HCT116 (cell line): ENCODE data around the gene PLEKHA6. TPM values are rescaled to one million over a fixed set of nuclear protein-coding genes. Genes with fewer than 3 reads are reported as not detected.

Source experiments
- ATAC-seq: fragments of 200-7000 bp; cut with Tn5 transposase; 2 replicates; pipeline ENCODE4 v1.9.1; 2020; ENCODE audit warnings: mild to moderate bottlenecking, moderate library complexity
- BruUV-seq: library from RNA; stranded (reverse); fragments of 400-500 nt; replicated peaks from 2 replicates; lab custom pipeline; 2021; lab: Mats Ljungman, UMichigan
- CTCF ChIA-PET: fragments of 300-600 bp; sonication (Branson Sonifier 250); formaldehyde crosslinking; loops from one replicate; lab custom pipeline; 2021; ENCODE audit warnings: antibody characterized with exemption; lab: Charles Lee
- POLR2A ChIA-PET: fragments of 300-600, 350-600 bp; sonication (Branson Sonifier 250); formaldehyde crosslinking; loops from one replicate; lab custom pipeline; 2021; ENCODE audit warnings: antibody characterized with exemption; lab: Charles Lee
- RAD21 ChIA-PET, 2 experiments: fragments of 300-600 bp; sonication (Branson Sonifier 250); formaldehyde crosslinking; loops; one replicate each; lab custom pipeline; 2023; ENCODE audit warnings: low total read pairs in 2 of 2; ENCODE audit not compliant: uncharacterized antibody in 2 of 2, unreplicated experiment in 2 of 2, low non-redundant PET in 1 of 2; lab: Charles Lee
- DNase-seq: peaks from one replicate; pipeline ENCODE4 v3.0.0-alpha.2; 2010; ENCODE audit warnings: low read depth, low spot score
- H2AFZ ChIP-seq: fragments of 200-600 bp; shearing (Covaris generic), sonication (generic); 2 replicates; pipeline ENCODE4 v1.6.1; 2017; ENCODE audit warnings: low read depth, mixed run types, mixed read lengths, antibody characterized with exemption, low read length; ENCODE audit not compliant: poor library complexity, severe bottlenecking
- H3K27ac ChIP-seq: 2 replicates; pipeline ENCODE4 v1.5.1; 2012; ENCODE audit warnings: low read depth, low read length
- H3K27me3 ChIP-seq: fragments of 200-600 bp; sonication (generic); 2 replicates; pipeline ENCODE4 v1.6.1; 2016; ENCODE audit warnings: mixed run types, low read length, mixed read lengths; ENCODE audit not compliant: insufficient read depth
- H3K36me3 ChIP-seq, 2 experiments: fragments of 200-500 bp in 1 of 2; fragments of 200-600 bp in 1 of 2; sonication (Bioruptor generic) in 1 of 2; sonication (generic) in 1 of 2; 2 replicates each; pipeline versions ENCODE4 v1.5.1 to v1.6.1; 2014 to 2016; ENCODE audit warnings: low read length in 2 of 2, inconsistent platforms in 1 of 2, mixed read lengths in 1 of 2, mixed run types in 1 of 2; ENCODE audit not compliant: insufficient read depth in 2 of 2, control insufficient read depth in 1 of 2
- H3K4me1 ChIP-seq, 2 experiments: fragments of 200-600 bp in 1 of 2; sonication (generic) in 1 of 2; 2 replicates each; pipeline versions ENCODE4 v1.5.1 to v1.6.1; 2012 to 2017; ENCODE audit warnings: low read length in 2 of 2, inconsistent platforms in 1 of 2, mild to moderate bottlenecking in 1 of 2, mixed read lengths in 1 of 2, mixed run types in 1 of 2, moderate library complexity in 1 of 2; ENCODE audit not compliant: insufficient read depth in 2 of 2, control insufficient read depth in 1 of 2
- H3K4me2 ChIP-seq: fragments of 200-600 bp; sonication (generic); 2 replicates; pipeline ENCODE4 v1.6.1; 2017; ENCODE audit warnings: mixed run types, low read length, mixed read lengths
- H3K4me3 ChIP-seq, 2 experiments: fragments of 200-600 bp in 1 of 2; sonication (generic) in 1 of 2; replicated peaks in 1 of 2; 2 replicates each; pipeline ENCODE4 v1.5.1; 2011 to 2016; ENCODE audit warnings: low read length in 2 of 2, control low read depth in 1 of 2, low read depth in 1 of 2, mild to moderate bottlenecking in 1 of 2, mixed read lengths in 1 of 2, mixed run types in 1 of 2
- H3K79me2 ChIP-seq: fragments of 200-600 bp; sonication (generic); 2 replicates; pipeline ENCODE4 v1.6.1; 2017; ENCODE audit warnings: mild to moderate bottlenecking, mixed run types, low read length, moderate library complexity, mixed read lengths; ENCODE audit not compliant: insufficient read depth
- H3K9ac ChIP-seq: fragments of 200-600 bp; sonication (generic); 2 replicates; pipeline ENCODE4 v1.6.1; 2016; ENCODE audit warnings: low read length, mixed read lengths
- H3K9me2 ChIP-seq: fragments of 200-600 bp; sonication (generic), shearing (Covaris generic); 2 replicates; pipeline ENCODE4 v1.6.1; 2017; ENCODE audit warnings: mixed run types, mild to moderate bottlenecking, moderate library complexity; ENCODE audit not compliant: insufficient read depth
- H3K9me3 ChIP-seq, 2 experiments: fragments of 200-500 bp in 1 of 2; fragments of 200-600 bp in 1 of 2; sonication (Bioruptor generic) in 1 of 2; sonication (generic) in 1 of 2; 2 replicates each; pipeline ENCODE4 v1.6.1; 2014 to 2017; ENCODE audit warnings: low read length in 2 of 2, mixed read lengths in 2 of 2, inconsistent platforms in 1 of 2, low read depth in 1 of 2, mild to moderate bottlenecking in 1 of 2, mixed run types in 1 of 2, moderate library complexity in 1 of 2; ENCODE audit not compliant: control insufficient read depth in 1 of 2, insufficient read depth in 1 of 2
- H4K20me1 ChIP-seq: fragments of 200-600 bp; sonication (generic), shearing (Covaris generic); 2 replicates; pipeline ENCODE4 v1.6.1; 2017; ENCODE audit warnings: mixed run types, mild to moderate bottlenecking, moderate library complexity; ENCODE audit not compliant: insufficient read depth
- CEBPB ChIP-seq: IDR thresholded peaks from 2 replicates; pipeline ENCODE4 v1.6.1; 2012; ENCODE audit warnings: low read depth
- EGR1 ChIP-seq: IDR thresholded peaks from 2 replicates; pipeline ENCODE4 v1.6.1; 2012; ENCODE audit warnings: low read depth
- EZH2 ChIP-seq: fragments of 200-600 bp; sonication (generic); IDR thresholded peaks from 2 replicates; pipeline ENCODE4 v1.6.1; 2017; ENCODE audit warnings: antibody characterized with exemption, mixed run types
- EZH2phosphoT487 ChIP-seq: fragments of 200-600 bp; IDR thresholded peaks from 2 replicates; pipeline ENCODE4 v1.6.1; 2018; ENCODE audit warnings: antibody characterized with exemption, borderline replicate concordance
- FOSL1 ChIP-seq: IDR thresholded peaks from 2 replicates; pipeline ENCODE4 v1.6.1; 2012; ENCODE audit warnings: low read depth
- JUND ChIP-seq: IDR thresholded peaks from 2 replicates; pipeline ENCODE4 v1.6.1; 2012
- MAX ChIP-seq: IDR thresholded peaks from 2 replicates; pipeline ENCODE4 v1.6.1; 2012
- POLR2A ChIP-seq: IDR thresholded peaks from 2 replicates; pipeline ENCODE4 v1.7.0; 2011; ENCODE audit warnings: borderline replicate concordance; ENCODE audit not compliant: insufficient read depth, insufficient read length; ENCODE audit errors: extremely low read depth
- POLR2AphosphoS5 ChIP-seq: IDR thresholded peaks from 2 replicates; pipeline ENCODE4 v1.6.1; 2011; ENCODE audit warnings: mild to moderate bottlenecking, low read depth, low read length, moderate library complexity
- SIN3A ChIP-seq: IDR thresholded peaks from 2 replicates; pipeline ENCODE4 v1.6.1; 2012; ENCODE audit warnings: low read depth
- SP1 ChIP-seq: IDR thresholded peaks from 2 replicates; pipeline ENCODE4 v1.6.1; 2012; ENCODE audit warnings: low read depth
- SRF ChIP-seq: IDR thresholded peaks from 2 replicates; pipeline ENCODE4 v1.6.1; 2012; ENCODE audit warnings: low read depth
- TCF7L2 ChIP-seq: IDR thresholded peaks from 2 replicates; pipeline ENCODE4 v1.7.0; 2011; ENCODE audit warnings: borderline replicate concordance, inconsistent platforms; ENCODE audit not compliant: insufficient read depth, insufficient read length; ENCODE audit errors: extremely low read depth
- ZFX ChIP-seq: fragments of 450-650 bp; IDR thresholded peaks from 2 replicates; pipeline ENCODE4 v1.6.1; 2017
- intact Hi-C: fragments of 100-400 bp; cut with micrococcal nuclease; formaldehyde crosslinking; loops from 2 replicates; pipeline ENCODE4 v1.10.0; 2022
- total RNA-seq: library from RNA; stranded (reverse); gene quantifications from one replicate; pipeline ENCODE4 v1.2.1, GENCODE V29; 2021; ENCODE audit not compliant: unreplicated experiment
- TF ChIP-seq, protein P1 (sequence below): IDR thresholded peaks from 2 replicates; pipeline ENCODE4 v1.6.1; 2011; ENCODE audit warnings: mild to moderate bottlenecking, low read length, moderate library complexity; ENCODE audit not compliant: insufficient replicate concordance; ENCODE audit errors: extremely low read depth
- TF ChIP-seq, protein P2 (sequence below): IDR thresholded peaks from 2 replicates; pipeline ENCODE4 v1.6.1; 2012

PLEKHA6 gene
- total RNA-seq, 1 experiment from 2014 or later, result 13.1 TPM

DNA sequence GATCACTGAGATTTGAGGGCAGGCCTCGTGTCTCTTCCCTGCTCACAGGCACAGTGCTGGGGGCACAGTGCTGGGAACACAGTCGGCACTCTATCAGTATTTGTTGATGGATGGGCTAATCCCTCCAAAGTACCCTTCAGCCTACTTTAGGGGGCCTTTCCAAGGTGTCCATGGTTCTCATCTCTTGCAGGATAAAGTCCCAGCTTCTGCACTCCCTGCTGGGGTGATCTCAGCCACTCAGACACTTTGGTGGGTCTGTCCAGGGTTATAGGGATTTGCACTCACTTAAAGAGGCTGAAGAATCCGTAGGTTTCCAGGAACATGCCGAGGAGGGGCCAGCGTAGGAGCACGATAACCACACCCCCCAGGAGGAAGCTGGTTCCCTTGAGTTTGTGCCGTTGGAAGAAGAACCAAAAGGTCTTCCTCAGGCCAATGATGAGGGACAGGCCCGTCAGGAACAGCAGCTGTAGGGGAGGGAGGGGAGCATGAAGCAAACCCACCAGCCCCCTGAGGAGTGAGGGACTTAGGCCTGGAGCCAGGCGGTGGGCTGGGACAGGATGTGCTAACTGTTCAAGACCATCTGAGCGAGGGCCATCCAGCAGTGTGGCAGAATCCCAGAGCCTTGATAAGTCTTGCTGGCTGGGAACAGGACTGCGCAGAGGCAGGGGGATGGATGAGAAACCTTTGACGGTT lies 158.2 kb downstream of the PLEKHA6 start:
- H3K36me3 ChIP-seq, result no peaks in the 10 kb centered on the region
- H3K27ac ChIP-seq, result no peak overlapping the region
- H3K4me3 ChIP-seq, result no peak overlapping the region
- DNase-seq (no peak), ATAC-seq (no peak)
- H2AFZ ChIP-seq, result no peak overlapping the region
- H3K4me1 ChIP-seq, result peaks cover 18 to 42% of the 10 kb centered on the region in 2 experiments
- RAD21 ChIA-PET, result no interaction called here
- TF ChIP-seq EZH2phosphoT487 (no peak), FOSL1 (no peak), CEBPB (no peak), SIN3A (no peak), TCF7L2 (no peak), JUND (no peak), POLR2AphosphoS5 (no peak), POLR2A (no peak), EZH2 (no peak), SRF (no peak), SP1 (no peak), MAX (no peak), EGR1 (no peak), ZFX (no peak)
- TF ChIP-seq, protein P1, sequence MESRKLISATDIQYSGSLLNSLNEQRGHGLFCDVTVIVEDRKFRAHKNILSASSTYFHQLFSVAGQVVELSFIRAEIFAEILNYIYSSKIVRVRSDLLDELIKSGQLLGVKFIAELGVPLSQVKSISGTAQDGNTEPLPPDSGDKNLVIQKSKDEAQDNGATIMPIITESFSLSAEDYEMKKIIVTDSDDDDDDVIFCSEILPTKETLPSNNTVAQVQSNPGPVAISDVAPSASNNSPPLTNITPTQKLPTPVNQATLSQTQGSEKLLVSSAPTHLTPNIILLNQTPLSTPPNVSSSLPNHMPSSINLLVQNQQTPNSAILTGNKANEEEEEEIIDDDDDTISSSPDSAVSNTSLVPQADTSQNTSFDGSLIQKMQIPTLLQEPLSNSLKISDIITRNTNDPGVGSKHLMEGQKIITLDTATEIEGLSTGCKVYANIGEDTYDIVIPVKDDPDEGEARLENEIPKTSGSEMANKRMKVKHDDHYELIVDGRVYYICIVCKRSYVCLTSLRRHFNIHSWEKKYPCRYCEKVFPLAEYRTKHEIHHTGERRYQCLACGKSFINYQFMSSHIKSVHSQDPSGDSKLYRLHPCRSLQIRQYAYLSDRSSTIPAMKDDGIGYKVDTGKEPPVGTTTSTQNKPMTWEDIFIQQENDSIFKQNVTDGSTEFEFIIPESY, result no peak
- TF ChIP-seq, protein P2, sequence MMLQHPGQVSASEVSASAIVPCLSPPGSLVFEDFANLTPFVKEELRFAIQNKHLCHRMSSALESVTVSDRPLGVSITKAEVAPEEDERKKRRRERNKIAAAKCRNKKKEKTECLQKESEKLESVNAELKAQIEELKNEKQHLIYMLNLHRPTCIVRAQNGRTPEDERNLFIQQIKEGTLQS, result no peak
- H3K27me3 ChIP-seq, result no peaks in the 10 kb centered on the region
- no peak overlapping the region for H3K4me2 ChIP-seq
- 0 out of 2 replicates have a peak, but pooled peaks cover 4% of the 10 kb centered on the region for H3K79me2 ChIP-seq
- no peaks in the 10 kb centered on the region for H4K20me1 ChIP-seq
- CTCF ChIA-PET, result no interaction called here
- POLR2A ChIA-PET, result no interaction called here
- H3K9me3 ChIP-seq, result no peaks in the 10 kb centered on the region
- intact Hi-C loops, result no loop called here
- no TSS peak for BruUV-seq
- H3K9ac ChIP-seq, result no peak overlapping the region
- H3K9me2 ChIP-seq, result no peaks in the 10 kb centered on the region
